GM13976 (cell line): Measurements from ENCODE around the gene EIF4EBP3.

ENCODE experiments used
- DNase-seq: peaks from one replicate; pipeline ENCODE4 v3.0.0; 2012; ENCODE audit warnings: low spot score
- in situ Hi-C: fragments of 300-500 bp; cut with MboI; formaldehyde crosslinking; loops from one replicate; pipeline ENCODE4 v1.12.0; 2022; ENCODE audit warnings: low sequenced_read_pairs, mixed read lengths, inconsistent platforms; ENCODE audit not compliant: unreplicated experiment
- TF ChIP-seq, protein P1 (sequence below): IDR thresholded peaks from 2 replicates; pipeline ENCODE4 v1.5.1; 2012; ENCODE audit warnings: borderline replicate concordance, mild to moderate bottlenecking; ENCODE audit not compliant: insufficient read depth; ENCODE audit errors: extremely low read depth, missing control alignments, control extremely low read depth

EIF4EBP3 gene

DNA sequence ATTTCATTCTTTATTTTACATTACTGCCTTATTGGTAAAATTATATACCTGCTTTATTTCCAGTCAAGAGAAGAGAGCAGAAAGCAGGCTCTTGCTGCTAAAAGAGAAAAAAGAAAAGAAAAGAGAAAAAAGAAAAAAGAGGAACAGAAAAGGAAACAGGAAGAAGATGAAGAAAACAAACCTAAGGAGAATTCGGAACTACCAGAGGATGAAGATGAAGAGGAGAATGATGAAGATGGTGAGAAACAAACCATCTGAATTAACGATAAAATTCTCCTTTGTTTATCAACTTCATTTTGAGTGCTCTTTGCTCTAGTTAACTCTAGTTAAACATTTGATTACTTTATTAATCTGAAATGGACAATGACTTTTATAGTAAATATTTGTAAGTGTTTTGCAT, 23.5 kb upstream of the EIF4EBP3 start:
- no peak for DNase-seq
- TF ChIP-seq, protein P1, sequence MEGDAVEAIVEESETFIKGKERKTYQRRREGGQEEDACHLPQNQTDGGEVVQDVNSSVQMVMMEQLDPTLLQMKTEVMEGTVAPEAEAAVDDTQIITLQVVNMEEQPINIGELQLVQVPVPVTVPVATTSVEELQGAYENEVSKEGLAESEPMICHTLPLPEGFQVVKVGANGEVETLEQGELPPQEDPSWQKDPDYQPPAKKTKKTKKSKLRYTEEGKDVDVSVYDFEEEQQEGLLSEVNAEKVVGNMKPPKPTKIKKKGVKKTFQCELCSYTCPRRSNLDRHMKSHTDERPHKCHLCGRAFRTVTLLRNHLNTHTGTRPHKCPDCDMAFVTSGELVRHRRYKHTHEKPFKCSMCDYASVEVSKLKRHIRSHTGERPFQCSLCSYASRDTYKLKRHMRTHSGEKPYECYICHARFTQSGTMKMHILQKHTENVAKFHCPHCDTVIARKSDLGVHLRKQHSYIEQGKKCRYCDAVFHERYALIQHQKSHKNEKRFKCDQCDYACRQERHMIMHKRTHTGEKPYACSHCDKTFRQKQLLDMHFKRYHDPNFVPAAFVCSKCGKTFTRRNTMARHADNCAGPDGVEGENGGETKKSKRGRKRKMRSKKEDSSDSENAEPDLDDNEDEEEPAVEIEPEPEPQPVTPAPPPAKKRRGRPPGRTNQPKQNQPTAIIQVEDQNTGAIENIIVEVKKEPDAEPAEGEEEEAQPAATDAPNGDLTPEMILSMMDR = no peak
- in situ Hi-C loops = no loop called here

DNA sequence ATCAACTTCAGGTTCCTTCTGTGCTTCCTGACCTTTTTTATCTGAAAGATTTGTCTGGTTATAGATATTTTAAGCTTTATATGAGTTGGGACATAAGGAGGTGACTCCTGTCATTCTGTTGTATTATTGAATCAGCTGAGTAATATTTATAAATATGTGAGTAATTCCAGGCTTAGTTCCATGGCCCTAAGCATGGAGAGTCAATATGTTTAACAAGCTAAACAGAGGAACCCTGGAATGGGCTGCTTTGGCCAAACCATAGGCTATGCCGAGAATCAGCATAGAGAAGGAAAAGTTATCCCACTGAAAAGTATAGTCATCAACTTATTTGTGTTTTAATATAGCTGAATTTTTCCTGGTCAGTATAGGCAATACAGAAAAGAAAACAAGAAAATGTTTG, 7.2 kb upstream of the EIF4EBP3 start:
- TF ChIP-seq, protein P1 = no peak
- in situ Hi-C loops = no loop called here
- no peak for DNase-seq

DNA sequence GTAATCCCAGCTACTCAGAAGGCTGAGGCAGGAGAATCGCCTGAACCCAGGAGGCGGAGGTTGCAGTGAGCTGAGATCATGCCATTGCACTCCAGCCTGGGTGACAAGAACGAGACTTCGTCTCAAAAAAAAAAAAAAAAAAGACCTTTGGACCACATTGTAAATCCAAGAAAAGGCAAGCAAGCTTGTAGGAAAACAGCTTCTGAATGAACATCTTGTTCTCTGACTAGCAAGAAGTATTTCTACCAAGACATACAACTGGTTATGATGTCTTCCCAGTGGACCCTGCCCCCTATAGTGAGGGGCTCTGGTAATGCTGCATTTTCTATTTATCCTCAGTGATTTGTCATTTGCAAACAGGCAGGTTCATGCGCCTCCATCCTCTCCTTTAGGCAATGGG, 4.5 kb upstream of the EIF4EBP3 start:
- no peak for DNase-seq
- TF ChIP-seq, protein P1 = no peak
- in situ Hi-C loops = no loop called here

DNA sequence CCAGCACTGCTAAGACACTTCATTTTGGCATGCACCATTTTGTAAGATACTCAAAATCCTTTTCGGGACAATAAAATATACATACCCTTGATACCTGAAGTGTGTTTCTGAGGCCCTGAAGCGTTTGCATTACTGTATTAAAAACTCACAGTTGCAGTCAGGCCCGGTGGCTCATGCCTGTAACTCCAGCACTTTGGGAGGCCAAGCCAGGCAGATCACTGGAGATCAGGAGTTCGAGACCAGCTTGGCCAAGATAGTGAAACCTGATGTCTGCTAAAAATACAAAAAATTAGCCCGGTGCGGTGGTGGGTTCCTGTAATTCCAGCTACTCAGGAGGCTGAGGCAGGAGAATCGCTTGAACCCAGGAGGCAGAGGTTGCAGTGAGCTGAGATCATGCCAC, 2.5 kb upstream of the EIF4EBP3 start:
- no peak for DNase-seq
- TF ChIP-seq, protein P1 = no peak
- in situ Hi-C loops = no loop called here

DNA sequence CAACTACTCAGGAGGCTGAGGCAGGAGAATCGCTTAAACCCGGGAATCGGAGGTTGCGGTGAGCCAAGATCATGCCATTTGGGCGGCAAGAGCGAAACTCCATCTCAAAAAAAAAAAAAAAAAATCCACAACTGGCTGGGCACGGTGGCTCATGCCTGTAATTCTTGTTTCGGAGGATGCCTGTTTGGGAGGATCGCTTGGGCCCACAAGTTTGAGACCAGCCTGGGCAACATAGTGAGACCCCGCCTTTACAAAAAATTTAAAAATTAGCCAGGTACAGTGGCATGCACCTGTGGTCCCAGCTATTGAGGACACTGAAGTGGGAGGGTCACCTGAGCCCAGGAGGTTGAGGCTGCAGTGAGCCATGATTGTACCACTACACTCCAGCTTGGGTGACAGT, 1.9 kb upstream of the EIF4EBP3 start:
- TF ChIP-seq, protein P1 = no peak
- no peak for DNase-seq
- in situ Hi-C loops = no loop called here

DNA sequence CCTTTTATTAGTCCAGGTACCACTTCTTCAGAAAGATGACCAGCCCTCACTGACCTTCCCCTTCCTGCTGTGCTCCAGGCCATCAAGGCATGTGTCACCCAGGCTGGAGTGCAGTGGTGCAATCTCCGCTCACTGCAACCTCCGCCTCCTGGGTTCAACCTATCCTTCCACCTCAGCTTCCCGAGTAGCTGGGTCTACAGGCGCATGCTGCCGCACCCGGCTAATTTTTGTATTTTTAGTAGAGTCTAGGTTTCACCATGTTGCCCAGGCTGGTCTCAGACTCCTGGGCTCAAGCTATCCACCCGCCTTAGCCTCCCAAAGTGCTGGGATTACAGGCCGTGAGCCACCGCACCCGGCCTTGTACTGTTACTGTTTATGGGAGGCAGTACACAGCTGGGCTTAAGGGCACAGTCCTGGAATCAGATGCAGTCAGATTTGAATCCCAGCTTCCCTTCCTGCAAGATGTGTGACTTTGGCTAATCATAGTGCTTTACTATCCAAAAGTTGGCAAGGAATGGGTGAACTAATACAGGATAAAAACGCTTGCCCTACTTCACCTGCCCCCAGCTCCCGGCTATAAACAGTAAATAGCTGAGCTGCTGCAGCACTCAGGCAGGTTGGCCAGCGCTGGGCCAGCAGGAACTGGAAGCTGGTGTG, 483 bp upstream of the EIF4EBP3 start:
- no peak for DNase-seq
- TF ChIP-seq, protein P1 = no peak
- in situ Hi-C loops = no loop called here
